Measurements from ENCODE around the gene SLC35E3.

The SLC35E3 gene

GRCh38 chr12:68766646-68767045 is 20.7 kb downstream of the SLC35E3 start:
- H4K20me1 ChIP-seq (ENCODE audit: insufficient read depth, low read length): no peaks in the 10 kb centered on the region
- no peak overlapping the region for H3K4me2 ChIP-seq (ENCODE audit: low read depth, low read length)
- H3K9ac ChIP-seq (ENCODE audit: low read length): no peak overlapping the region
- no peaks in the 10 kb centered on the region for H3K9me2 ChIP-seq (replicated peaks; ENCODE audit: insufficient read depth, low read length)
- H3K9me3 ChIP-seq (replicated peaks; ENCODE audit: insufficient read depth, low read length): no peaks in the 10 kb centered on the region
- H3K79me2 ChIP-seq (ENCODE audit: low read length): no peaks in the 10 kb centered on the region
- peaks cover 5% of the 10 kb centered on the region; the same call in 1 of the 2 replicates for H3F3A ChIP-seq (ENCODE audit: insufficient read depth, low read length)
- no peak overlapping the region for H3K4me3 ChIP-seq (ENCODE audit: low read length)
- no peaks in the 10 kb centered on the region for H3K36me3 ChIP-seq (replicated peaks; ENCODE audit: insufficient read depth, low read length)
- H3K27me3 ChIP-seq (replicated peaks; ENCODE audit: insufficient read depth, low read length): no peaks in the 10 kb centered on the region
- no peak for TF ChIP-seq EZH2 (optimal IDR thresholded peaks at IDR 0.05; ENCODE audit: low read depth, low read length)
- no peak for TF ChIP-seq CTCF (IDR thresholded peaks at IDR 0.05; ENCODE audit: low read length)
- TF ChIP-seq EZH2phosphoT487 (IDR thresholded peaks at IDR 0.05; ENCODE audit: low read length): no peak
- H3K27ac ChIP-seq (ENCODE audit: low read length): no peak overlapping the region
- DNase-seq: no peak
- H2AFZ ChIP-seq (ENCODE audit: low read length): no peak overlapping the region
- H3K4me1 ChIP-seq (ENCODE audit: low read length): no peaks in the 10 kb centered on the region

- Histone ChIP-seq H3K9me3 (replicated peaks; ENCODE audit: insufficient read depth, low read length) (no peaks in the 10 kb centered on the region), H3K36me3 (replicated peaks; ENCODE audit: insufficient read depth, low read length) (no peaks in the 10 kb centered on the region), H3F3A (ENCODE audit: insufficient read depth, low read length) (peaks cover 7% of the 10 kb centered on the region), H3K4me2 (ENCODE audit: low read depth, low read length) (no peak overlapping the region), H3K4me1 (ENCODE audit: low read length) (peaks cover 2% of the 10 kb centered on the region; the same call in 1 of the 2 replicates), H4K20me1 (ENCODE audit: insufficient read depth, low read length) (no peaks in the 10 kb centered on the region), H3K79me2 (ENCODE audit: low read length) (no peaks in the 10 kb centered on the region), H3K4me3 (ENCODE audit: low read length) (no peak overlapping the region), H3K9me2 (replicated peaks; ENCODE audit: insufficient read depth, low read length) (no peaks in the 10 kb centered on the region), H3K27ac (ENCODE audit: low read length) (no peak overlapping the region), H3K9ac (ENCODE audit: low read length) (no peak overlapping the region), H2AFZ (ENCODE audit: low read length) (no peak overlapping the region), H3K27me3 (replicated peaks; ENCODE audit: insufficient read depth, low read length) (no peaks in the 10 kb centered on the region)
- DNase-seq: no peak
- no peak for TF ChIP-seq EZH2 (optimal IDR thresholded peaks at IDR 0.05; ENCODE audit: low read depth, low read length)
- no peak for TF ChIP-seq EZH2phosphoT487 (IDR thresholded peaks at IDR 0.05; ENCODE audit: low read length)
- no peak for TF ChIP-seq CTCF (IDR thresholded peaks at IDR 0.05; ENCODE audit: low read length)
Observed at GRCh38 chr12:68767191-68767590, 21.2 kb downstream of the SLC35E3 start.

- DNase-seq: no peak
- H3F3A ChIP-seq (ENCODE audit: insufficient read depth, low read length): peaks cover 19% of the 10 kb centered on the region
- no peak overlapping the region for H3K4me2 ChIP-seq (ENCODE audit: low read depth, low read length)
- no peak overlapping the region for H3K4me3 ChIP-seq (ENCODE audit: low read length)
- H3K4me1 ChIP-seq (ENCODE audit: low read length): peaks cover 12% of the 10 kb centered on the region
- H3K9ac ChIP-seq (ENCODE audit: low read length): no peak overlapping the region
- H2AFZ ChIP-seq (ENCODE audit: low read length): no peak overlapping the region
- TF ChIP-seq EZH2 (optimal IDR thresholded peaks at IDR 0.05; ENCODE audit: low read depth, low read length) (no peak), EZH2phosphoT487 (IDR thresholded peaks at IDR 0.05; ENCODE audit: low read length) (no peak), CTCF (IDR thresholded peaks at IDR 0.05; ENCODE audit: low read length) (no peak)
- H3K9me3 ChIP-seq (replicated peaks; ENCODE audit: insufficient read depth, low read length): no peaks in the 10 kb centered on the region
- no peaks in the 10 kb centered on the region for H4K20me1 ChIP-seq (ENCODE audit: insufficient read depth, low read length)
- no peaks in the 10 kb centered on the region for H3K79me2 ChIP-seq (ENCODE audit: low read length)
- no peaks in the 10 kb centered on the region for H3K9me2 ChIP-seq (replicated peaks; ENCODE audit: insufficient read depth, low read length)
- no peaks in the 10 kb centered on the region for H3K27me3 ChIP-seq (replicated peaks; ENCODE audit: insufficient read depth, low read length)
- no peak overlapping the region for H3K27ac ChIP-seq (ENCODE audit: low read length)
- no peaks in the 10 kb centered on the region for H3K36me3 ChIP-seq (replicated peaks; ENCODE audit: insufficient read depth, low read length)
Observed at GRCh38 chr12:68768431-68768939, 22.5 kb downstream of the SLC35E3 start.

Measured in MM.1S (cell line).